ENCODE data around the gene ZNF580. TPM values are rescaled to one million over a fixed set of nuclear protein-coding genes. Genes with fewer than 3 reads are reported as not detected.

The ZNF580 gene
- total and polyA plus RNA-seq, 2 of the 13 experiments (the other 11 are each of a cell fraction or from before 2014, with no cell fraction given), result 4.4 to 6.0 TPM

GRCh38 chr19:55683449-55684261, 42.9 kb downstream of the ZNF580 start (continued):
- TF ChIP-seq ZNF30 (CRISPR knock-in tag; IDR thresholded peaks at IDR 0.05), result no peak
- TF ChIP-seq, protein P1, sequence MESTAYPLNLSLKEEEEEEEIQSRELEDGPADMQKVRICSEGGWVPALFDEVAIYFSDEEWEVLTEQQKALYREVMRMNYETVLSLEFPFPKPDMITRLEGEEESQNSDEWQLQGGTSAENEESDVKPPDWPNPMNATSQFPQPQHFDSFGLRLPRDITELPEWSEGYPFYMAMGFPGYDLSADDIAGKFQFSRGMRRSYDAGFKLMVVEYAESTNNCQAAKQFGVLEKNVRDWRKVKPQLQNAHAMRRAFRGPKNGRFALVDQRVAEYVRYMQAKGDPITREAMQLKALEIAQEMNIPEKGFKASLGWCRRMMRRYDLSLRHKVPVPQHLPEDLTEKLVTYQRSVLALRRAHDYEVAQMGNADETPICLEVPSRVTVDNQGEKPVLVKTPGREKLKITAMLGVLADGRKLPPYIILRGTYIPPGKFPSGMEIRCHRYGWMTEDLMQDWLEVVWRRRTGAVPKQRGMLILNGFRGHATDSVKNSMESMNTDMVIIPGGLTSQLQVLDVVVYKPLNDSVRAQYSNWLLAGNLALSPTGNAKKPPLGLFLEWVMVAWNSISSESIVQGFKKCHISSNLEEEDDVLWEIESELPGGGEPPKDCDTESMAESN (CRISPR knock-in tag; conservative IDR thresholded peaks at IDR 0.05), result no peak
- no peak; the same call in 1 of the 2 replicates for TF ChIP-seq ZNF646 (CRISPR knock-in tag; IDR thresholded peaks at IDR 0.05)
- no peak for TF ChIP-seq SMC3 (IDR thresholded peaks at IDR 0.05; ENCODE audit: low read length)
- no peak for TF ChIP-seq ZNF382 (CRISPR knock-in tag; IDR thresholded peaks at IDR 0.05; ENCODE audit: borderline replicate concordance)
- TF ChIP-seq ZNF256 (CRISPR knock-in tag; conservative IDR thresholded peaks at IDR 0.05), result 0 out of 2 replicates have a peak, but pooled peaks have one; percentile 30
- TF ChIP-seq NR2F6 (IDR thresholded peaks at IDR 0.05), result 0 out of 2 replicates have a peak, but pooled peaks have one; percentile 11
- TF ChIP-seq NR2F6 (CRISPR knock-in tag; IDR thresholded peaks at IDR 0.05), result no peak; the same call in 1 of the 2 replicates
- TF ChIP-seq TEAD2 (CRISPR knock-in tag; IDR thresholded peaks at IDR 0.05), result no peak
- 0 out of 2 replicates have a peak, but pooled peaks have one; percentile 26 for TF ChIP-seq ZNF580 (CRISPR knock-in tag; IDR thresholded peaks at IDR 0.05; ENCODE audit: borderline replicate concordance, low read depth)
- no peak for TF ChIP-seq ZBTB46 (CRISPR knock-in tag; IDR thresholded peaks at IDR 0.05; ENCODE audit: borderline replicate concordance)
- no peak for TF ChIP-seq KDM4B (CRISPR knock-in tag; IDR thresholded peaks at IDR 0.05)
- TF ChIP-seq ZNF782 (CRISPR knock-in tag; IDR thresholded peaks at IDR 0.05; ENCODE audit: borderline replicate concordance), result no peak
- TF ChIP-seq RFX5 (IDR thresholded peaks at IDR 0.05; ENCODE audit: low read depth, low read length), result no peak
- no peak for TF ChIP-seq CC2D1A (CRISPR knock-in tag; IDR thresholded peaks at IDR 0.05)
- 0 out of 2 replicates have a peak, but pooled peaks have one; percentile 41 for TF ChIP-seq ATF7-NPFF (CRISPR knock-in tag; IDR thresholded peaks at IDR 0.05; ENCODE audit: low read depth)
- no peak for TF ChIP-seq TEF (CRISPR knock-in tag; IDR thresholded peaks at IDR 0.05)
- no peak for TF ChIP-seq ZNF83 (CRISPR knock-in tag; IDR thresholded peaks at IDR 0.05; ENCODE audit: borderline replicate concordance)
